NT2/D1 (cell line): ENCODE measurements around the gene NRF1.

Source experiments
- SUZ12 ChIP-seq: IDR thresholded peaks from 2 replicates; pipeline ENCODE4 v1.6.1; 2011; ENCODE audit not compliant: insufficient read length, insufficient read depth; ENCODE audit errors: extremely low read depth
- YY1 ChIP-seq: IDR thresholded peaks from 2 replicates; pipeline ENCODE4 v1.6.1; 2011; ENCODE audit not compliant: insufficient read length, insufficient read depth
- ZNF274 ChIP-seq: IDR thresholded peaks from 2 replicates; pipeline ENCODE4 v1.6.1; 2011; ENCODE audit warnings: mild to moderate bottlenecking, low read depth, low read length

GRCh38 chr7:129607471-129608120, 3.9 kb upstream of the NRF1 start:
- TF ChIP-seq ZNF274, result no peak
- TF ChIP-seq SUZ12, result no peak
- no peak for TF ChIP-seq YY1
